SK-N-SH treated with all-trans-retinoic acid at 6 μM for 48 hours (cell line): ENCODE measurements around the gene RGL3.

Experiments used
- ATAC-seq: fragments of 200-7000 bp; cut with Tn5 transposase; 3 replicates; pipeline ENCODE4 v1.9.1; 2020; ENCODE audit warnings: mild to moderate bottlenecking, moderate library complexity
- ARNTL ChIP-seq: fragments of 450-650 bp; formaldehyde crosslinking; IDR thresholded peaks from 2 replicates; pipeline ENCODE4 v1.5.0; 2020; ENCODE audit warnings: low read depth, mild to moderate bottlenecking, moderate library complexity, borderline replicate concordance
- CREB5 ChIP-seq: fragments of 250-450 bp; sonication (Bioruptor Pico); IDR thresholded peaks from 2 replicates; pipeline ENCODE4 v1.5.1; 2020; ENCODE audit warnings: low read depth, mild to moderate bottlenecking, moderate library complexity
- CSDC2 ChIP-seq: fragments of 250-450 bp; sonication (Bioruptor Pico); IDR thresholded peaks from 2 replicates; pipeline ENCODE4 v1.5.0; 2020; ENCODE audit warnings: mild to moderate bottlenecking, moderate library complexity
- CSRNP3 ChIP-seq: fragments of 250-450 bp; sonication (Bioruptor Pico); IDR thresholded peaks from 2 replicates; pipeline ENCODE4 v1.5.1; 2021; ENCODE audit warnings: mild to moderate bottlenecking, moderate library complexity
- ESRRG ChIP-seq: fragments of 250-450 bp; sonication (Bioruptor Pico); IDR thresholded peaks from 2 replicates; pipeline ENCODE4 v1.6.1; 2021; ENCODE audit warnings: mild to moderate bottlenecking
- OSR1 ChIP-seq: fragments of 250-450 bp; sonication (Bioruptor Pico); IDR thresholded peaks from 2 replicates; pipeline ENCODE4 v1.8.0; 2022; ENCODE audit warnings: moderate library complexity, mild to moderate bottlenecking, inconsistent platforms
- PATZ1 ChIP-seq: fragments of 250-450 bp; sonication (Bioruptor Pico); IDR thresholded peaks from 2 replicates; pipeline ENCODE4 v1.8.0; 2020; ENCODE audit warnings: mild to moderate bottlenecking, moderate library complexity, borderline replicate concordance
- POU6F1 ChIP-seq: fragments of 250-450 bp; sonication (Bioruptor Pico); IDR thresholded peaks from 2 replicates; pipeline ENCODE4 v1.8.0; 2021; ENCODE audit warnings: low read depth, mild to moderate bottlenecking, moderate library complexity, borderline replicate concordance
- PPARA ChIP-seq: fragments of 250-450 bp; sonication (Bioruptor Pico); IDR thresholded peaks from 2 replicates; pipeline ENCODE4 v1.5.0; 2020; ENCODE audit warnings: mild to moderate bottlenecking, borderline replicate concordance
- RARB ChIP-seq: fragments of 250-450 bp; sonication (Bioruptor Pico); IDR thresholded peaks from 2 replicates; pipeline ENCODE4 v1.8.0; 2021; ENCODE audit warnings: mild to moderate bottlenecking, moderate library complexity
- TOX ChIP-seq: fragments of 250-450 bp; sonication (Bioruptor Pico); IDR thresholded peaks from 2 replicates; pipeline ENCODE4 v1.8.0; 2021; ENCODE audit warnings: mild to moderate bottlenecking, moderate library complexity, borderline replicate concordance
- TSHZ2 ChIP-seq: fragments of 250-450 bp; sonication (Bioruptor Pico); IDR thresholded peaks from 2 replicates; pipeline ENCODE4 v1.5.0; 2020; ENCODE audit warnings: mild to moderate bottlenecking, moderate library complexity
- ZC3H10 ChIP-seq: fragments of 250-450 bp; sonication (Bioruptor Pico); IDR thresholded peaks from 2 replicates; pipeline ENCODE4 v1.5.1; 2021; ENCODE audit warnings: mild to moderate bottlenecking, moderate library complexity
- ZFP3 ChIP-seq: fragments of 250-450 bp; sonication (Bioruptor Pico); IDR thresholded peaks from 2 replicates; pipeline ENCODE4 v1.5.0; 2020; ENCODE audit warnings: mild to moderate bottlenecking, moderate library complexity
- ZFP30 ChIP-seq: fragments of 450-650 bp; formaldehyde crosslinking; IDR thresholded peaks from 2 replicates; pipeline ENCODE4 v1.5.0; 2022; ENCODE audit warnings: mild to moderate bottlenecking, moderate library complexity
- ZNF70 ChIP-seq: fragments of 450-650 bp; formaldehyde crosslinking; IDR thresholded peaks from 2 replicates; pipeline ENCODE4 v1.5.0; 2020; ENCODE audit warnings: mild to moderate bottlenecking, moderate library complexity
- ZNF8 ChIP-seq: fragments of 450-650 bp; formaldehyde crosslinking; IDR thresholded peaks from 2 replicates; pipeline ENCODE4 v1.5.0; 2020; ENCODE audit warnings: mild to moderate bottlenecking, moderate library complexity

Gene RGL3

GRCh38 chr19:11451327-11451870 is 32.3 kb upstream of the RGL3 start (continued):
- TF ChIP-seq OSR1 (CRISPR knock-in tag) (no peak), ZNF8 (CRISPR knock-in tag) (no peak)

- ATAC-seq = no peak
- TF ChIP-seq ZFP3 (CRISPR knock-in tag) (no peak), ZFP30 (CRISPR knock-in tag) (no peak)
Observed at GRCh38 chr19:11450570-11451326, 31.6 kb upstream of the RGL3 start.

- no peak for ATAC-seq
Observed at GRCh38 chr19:11448923-11449554, 29.9 kb upstream of the RGL3 start.

GRCh38 chr19:11448410-11448809 is 29.3 kb upstream of the RGL3 start:
- no peak for ATAC-seq
- TF ChIP-seq TSHZ2 (CRISPR knock-in tag) (no peak), ESRRG (CRISPR knock-in tag) (no peak), ARNTL (CRISPR knock-in tag) (no peak), CSRNP3 (CRISPR knock-in tag) (no peak)

More at GRCh38 chr19:11448923-11449554, 29.9 kb upstream of the RGL3 start:
- TF ChIP-seq TOX (CRISPR knock-in tag) (no peak), POU6F1 (no peak), ESRRG (CRISPR knock-in tag) (no peak), ZNF70 (CRISPR knock-in tag) (no peak), ZNF8 (CRISPR knock-in tag) (no peak), CSDC2 (CRISPR knock-in tag) (no peak), CSRNP3 (CRISPR knock-in tag) (no peak), ARNTL (CRISPR knock-in tag) (no peak), PATZ1 (no peak), PPARA (CRISPR knock-in tag) (no peak), CREB5 (CRISPR knock-in tag) (no peak), ZFP30 (CRISPR knock-in tag) (no peak), RARB (CRISPR knock-in tag) (no peak), ZC3H10 (CRISPR knock-in tag) (no peak)
